Activated gamma-delta T cell treated with Interleukin-2 at 50 U/mL for 16 hours (primary cell): ENCODE measurements around the gene CMTM8.
"Not testable (repeated sequence)": the region's sequence is repeated elsewhere in the genome, so short reads cannot be mapped to it uniquely, and the experiment has no call there.

ENCODE experiments used
- DNase-seq: peaks from one replicate; pipeline ENCODE4 v3.0.0-alpha.2; 2020

CMTM8 gene

DNA sequence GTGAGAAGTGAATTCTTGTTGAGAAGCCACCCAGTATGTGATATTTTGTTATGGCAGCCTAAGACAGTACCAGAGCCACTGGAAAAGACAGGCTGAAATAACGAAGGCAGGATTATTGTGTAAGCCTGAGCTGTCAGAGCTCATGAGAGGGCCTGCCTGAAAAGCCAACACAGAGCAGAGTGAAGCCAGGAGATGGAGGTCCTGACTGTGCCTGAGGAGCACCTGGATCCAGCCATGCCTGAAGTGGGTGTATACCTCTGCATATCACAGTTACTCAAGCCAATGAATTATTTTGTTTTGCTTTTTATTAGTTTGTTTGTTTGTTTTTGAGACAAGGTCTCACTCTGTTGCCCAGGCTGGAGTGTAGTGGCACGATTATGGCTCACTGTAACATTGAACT, 149.0 kb downstream of the CMTM8 start:
- no peak for DNase-seq

DNA sequence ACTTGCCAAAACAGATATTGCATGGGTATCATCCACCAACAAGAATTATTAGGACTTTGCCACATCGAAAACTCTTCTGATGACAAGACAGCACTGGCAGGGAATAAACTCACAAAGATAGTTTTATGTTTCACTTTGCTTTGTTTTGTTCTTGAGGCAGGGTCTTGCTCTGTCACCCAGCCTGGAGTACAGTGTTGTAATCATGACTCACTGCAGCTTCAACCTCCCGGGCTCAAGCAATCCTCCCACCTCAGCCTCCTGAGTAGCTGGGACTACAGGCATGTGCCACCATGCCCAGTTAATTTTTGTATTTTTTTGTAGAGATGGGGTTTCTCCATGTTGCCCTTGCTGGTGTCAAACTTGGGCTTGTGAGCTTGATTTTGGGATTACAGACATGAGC, 151.1 kb downstream of the CMTM8 start:
- not testable (repeated sequence) for DNase-seq

DNA sequence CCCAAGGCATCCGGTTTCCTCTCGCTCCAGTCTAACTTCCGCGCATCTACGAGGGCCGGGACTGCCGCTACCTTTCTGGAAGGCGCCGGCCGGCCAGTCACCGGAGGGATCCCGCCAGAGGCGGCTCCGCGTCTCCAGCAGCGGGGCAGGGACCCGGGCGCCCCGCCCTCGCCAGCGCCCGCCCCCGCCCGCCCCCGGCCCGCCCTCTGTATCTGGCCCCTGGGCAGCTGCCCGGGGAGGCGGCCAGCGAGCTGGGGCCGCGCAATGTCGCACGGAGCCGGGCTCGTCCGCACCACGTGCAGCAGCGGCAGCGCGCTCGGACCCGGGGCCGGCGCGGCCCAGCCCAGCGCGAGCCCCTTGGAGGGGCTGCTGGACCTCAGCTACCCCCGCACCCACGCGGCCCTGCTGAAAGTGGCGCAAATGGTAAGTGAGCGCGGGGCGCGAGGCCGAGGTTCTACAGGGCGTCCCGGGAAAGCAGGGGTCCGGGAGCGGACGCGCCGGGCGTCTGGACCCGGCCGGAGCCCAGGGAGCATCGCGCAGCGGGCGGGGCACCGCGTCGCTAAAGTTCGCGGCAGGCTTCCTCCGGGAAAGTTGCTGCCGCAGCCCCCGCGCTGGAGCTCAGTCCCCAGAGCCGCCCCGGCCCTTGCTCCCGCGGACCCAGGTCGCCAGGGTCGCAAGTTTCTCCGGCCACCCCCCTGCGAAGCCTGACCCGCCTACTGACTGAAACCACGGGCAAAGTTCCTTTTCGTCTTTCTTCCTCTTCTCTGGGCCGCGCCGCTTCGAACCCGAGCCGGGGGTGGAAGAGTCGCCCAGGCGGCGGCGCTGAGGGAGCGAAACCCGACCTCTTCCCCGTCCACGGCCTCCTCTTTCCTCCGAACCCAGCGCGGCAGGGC, 153.4 kb downstream of the CMTM8 start, which contains the start of gene CMTM7:
TSS of gene CMTM7 (plus strand) at position 211 of the 893 bp plus-strand sequence. CDS start at position 265, 54 bp downstream.
- peak; percentile 50 for DNase-seq

DNA sequence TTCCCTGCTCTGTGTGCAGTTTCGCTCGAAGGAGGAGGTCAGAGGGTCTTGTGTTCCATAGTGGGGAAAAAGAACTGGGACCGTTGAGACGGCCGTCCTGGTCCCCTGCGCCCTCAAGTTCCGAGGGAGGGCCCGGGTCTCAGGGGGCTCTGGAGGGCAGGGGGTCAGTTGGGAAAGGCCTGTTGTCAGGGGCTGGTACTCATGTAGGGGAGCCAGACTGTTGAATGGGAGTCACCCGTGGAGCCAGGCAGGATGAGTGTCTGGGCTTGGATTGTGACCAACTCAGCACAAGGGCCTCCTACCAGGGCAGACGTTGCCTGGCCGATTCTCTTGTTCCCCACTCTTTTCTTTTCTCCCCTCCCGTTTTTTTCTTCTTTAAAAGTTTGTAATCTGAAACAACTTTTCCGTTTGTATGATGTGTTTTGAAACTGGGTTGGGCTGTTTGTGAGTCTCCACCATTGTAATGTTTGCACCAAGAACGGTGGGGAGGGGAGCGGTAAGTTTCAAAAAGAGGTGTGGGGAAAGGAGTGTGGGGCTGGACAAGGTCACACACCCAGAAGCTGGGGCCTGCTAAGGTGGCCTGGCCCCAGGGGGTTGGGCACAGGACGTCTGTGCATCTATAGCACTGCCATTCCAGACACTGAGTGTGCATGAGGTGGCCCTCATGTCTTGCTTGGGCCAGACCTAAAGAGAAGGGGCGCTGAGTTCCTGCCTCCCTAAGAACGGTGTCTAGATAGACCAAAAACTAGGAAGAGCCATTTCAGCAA, 154.2 kb downstream of the CMTM8 start:
- DNase-seq = no peak

DNA sequence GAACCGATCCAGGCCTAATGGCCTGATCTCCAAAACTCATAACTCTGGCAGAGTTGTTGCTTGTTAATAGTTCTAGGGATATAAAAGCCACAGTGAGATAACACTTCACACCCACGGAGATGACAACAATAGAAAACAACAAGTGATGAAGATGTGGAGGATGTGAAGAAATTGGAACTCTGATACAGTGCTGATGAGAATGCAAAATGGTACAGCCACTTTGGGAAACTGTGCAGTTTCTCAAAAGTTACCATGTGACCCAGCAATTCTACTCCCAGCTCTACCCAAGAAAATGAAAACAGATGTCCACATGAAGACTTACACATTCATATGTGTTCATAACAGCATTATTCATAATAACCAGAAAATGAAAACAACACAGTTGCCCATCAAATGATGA, 157.0 kb downstream of the CMTM8 start:
- no peak for DNase-seq

DNA sequence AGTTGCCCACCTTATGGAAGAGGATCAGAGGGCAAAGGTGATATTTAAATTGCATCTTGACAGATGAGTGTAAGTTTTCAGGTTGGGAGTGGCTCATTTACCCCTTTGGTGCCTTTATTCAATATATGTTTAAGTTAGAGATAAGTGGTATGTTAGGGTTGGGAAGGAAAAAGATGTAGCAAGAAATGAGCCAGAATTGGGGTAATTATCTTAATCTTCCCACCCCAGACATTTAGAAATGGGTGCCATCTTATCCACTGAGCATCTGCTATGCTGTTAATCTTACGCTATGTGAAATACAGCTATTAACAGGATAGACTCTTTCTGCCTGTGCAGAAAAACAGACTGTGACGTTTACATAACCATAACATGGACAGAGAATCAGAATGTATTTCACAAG, 159.5 kb downstream of the CMTM8 start:
- DNase-seq = no peak

DNA sequence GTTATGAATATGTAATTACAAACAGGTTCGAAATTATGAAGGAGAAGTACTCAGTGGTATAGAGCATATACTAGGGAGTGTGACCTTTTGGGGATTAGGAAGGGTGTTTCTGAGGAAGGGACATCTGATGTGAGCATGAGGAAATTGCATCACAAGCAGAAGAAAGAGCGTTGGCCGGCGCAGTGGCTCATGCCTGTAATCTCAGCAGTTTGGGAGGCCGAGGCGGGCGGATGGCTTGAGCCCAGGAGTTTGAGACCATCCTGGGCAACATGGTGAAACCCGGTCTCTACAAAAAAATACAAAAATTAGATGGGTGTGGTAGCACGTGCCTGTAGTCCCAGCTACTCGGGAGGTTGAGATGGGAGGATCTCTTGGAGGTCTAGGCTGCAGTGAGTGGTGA, 160.1 kb downstream of the CMTM8 start:
- no peak for DNase-seq

DNA sequence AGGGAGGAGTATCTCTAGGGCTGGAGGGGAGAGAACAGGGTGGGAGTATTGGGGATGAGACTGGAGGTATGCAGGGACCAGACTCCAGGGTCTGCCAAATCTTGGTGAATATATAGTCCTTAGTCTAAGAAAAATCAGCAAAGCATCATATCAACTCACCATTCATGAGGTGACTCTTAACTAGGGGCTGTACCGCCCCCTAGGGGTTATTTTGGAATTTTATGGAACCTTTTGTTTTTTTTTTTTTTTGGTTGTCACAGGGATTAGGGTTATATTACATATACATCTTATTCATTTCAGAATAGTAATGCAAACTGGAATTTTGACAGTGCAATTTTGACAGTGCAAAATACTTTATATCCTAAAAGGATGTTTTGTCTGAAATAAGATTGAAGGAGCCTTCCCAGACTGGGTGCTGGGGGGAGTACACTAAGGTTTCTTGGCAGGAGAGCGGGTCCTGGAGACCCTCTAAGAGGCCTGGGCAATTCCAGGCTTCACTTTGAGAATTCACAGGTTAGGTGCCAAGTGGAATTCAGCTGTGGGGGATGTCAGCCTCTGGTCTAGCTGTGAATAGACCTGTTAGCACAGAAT, 160.6 kb downstream of the CMTM8 start:
- DNase-seq = peak; percentile 47

DNA sequence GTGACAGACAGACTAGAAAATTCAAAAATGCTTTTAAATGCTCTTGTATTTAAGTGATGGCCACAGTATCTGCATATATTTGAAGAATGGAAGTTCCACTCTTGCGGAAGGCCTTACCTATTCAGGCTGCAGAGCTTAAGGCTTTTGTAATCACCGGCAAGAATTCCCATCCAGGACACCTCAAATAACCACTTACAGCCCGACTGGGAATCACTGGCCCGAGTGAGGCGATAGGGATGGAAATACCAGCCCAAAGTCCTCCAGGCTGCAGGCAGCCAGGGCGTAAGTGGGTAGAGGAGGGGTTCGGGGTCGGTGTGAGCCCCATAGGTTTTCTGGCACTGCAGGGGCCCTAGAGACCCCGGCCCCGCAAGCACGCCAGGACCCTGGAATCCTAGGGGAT, 162.6 kb downstream of the CMTM8 start:
- no peak for DNase-seq

DNA sequence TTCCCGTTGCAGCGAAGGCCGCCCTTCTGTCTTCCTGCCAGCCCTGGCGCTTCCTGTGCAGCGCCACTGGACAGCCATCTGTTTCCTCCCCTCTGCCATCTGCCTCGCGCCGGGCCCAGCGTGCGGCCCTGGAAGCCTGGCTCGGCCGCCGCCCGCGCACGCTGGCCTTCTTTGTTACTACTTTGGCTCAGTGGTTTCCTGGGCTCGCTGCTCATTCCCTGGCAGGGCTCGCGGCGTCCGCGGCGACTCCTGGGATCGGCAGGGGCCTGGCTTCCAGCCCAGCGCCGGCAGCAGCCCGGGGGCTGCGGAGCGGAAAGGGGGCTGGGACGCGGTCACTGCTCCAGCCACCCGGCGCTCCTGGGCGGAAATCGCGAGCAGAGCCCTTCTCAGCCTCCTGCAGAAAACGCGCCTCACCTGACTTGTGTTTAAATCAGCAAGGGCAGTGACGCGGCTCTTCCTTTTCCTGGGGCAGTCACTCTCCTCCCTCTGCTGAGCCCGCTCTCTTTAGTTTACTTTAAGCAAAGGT, 163.1 kb downstream of the CMTM8 start:
- DNase-seq = peak; percentile 61

DNA sequence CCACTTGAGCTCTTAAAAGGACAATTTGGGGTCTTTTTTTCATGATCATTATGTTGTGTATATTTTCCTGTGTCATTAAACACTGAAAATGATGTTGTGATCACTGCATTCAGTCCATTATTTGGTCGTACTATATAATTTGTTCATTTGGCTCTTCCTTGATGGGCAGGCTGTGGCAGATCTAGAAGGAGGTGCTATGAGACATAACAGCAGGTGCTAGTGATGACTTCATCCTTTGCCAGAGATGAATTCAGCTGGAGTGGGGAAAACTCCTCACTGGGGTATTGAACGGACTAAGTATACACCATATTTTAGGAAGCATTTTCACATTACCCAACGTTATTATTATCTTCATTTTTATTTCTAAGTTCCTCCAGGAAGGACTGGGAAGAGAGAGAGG, 165.2 kb downstream of the CMTM8 start:
- no peak for DNase-seq

DNA sequence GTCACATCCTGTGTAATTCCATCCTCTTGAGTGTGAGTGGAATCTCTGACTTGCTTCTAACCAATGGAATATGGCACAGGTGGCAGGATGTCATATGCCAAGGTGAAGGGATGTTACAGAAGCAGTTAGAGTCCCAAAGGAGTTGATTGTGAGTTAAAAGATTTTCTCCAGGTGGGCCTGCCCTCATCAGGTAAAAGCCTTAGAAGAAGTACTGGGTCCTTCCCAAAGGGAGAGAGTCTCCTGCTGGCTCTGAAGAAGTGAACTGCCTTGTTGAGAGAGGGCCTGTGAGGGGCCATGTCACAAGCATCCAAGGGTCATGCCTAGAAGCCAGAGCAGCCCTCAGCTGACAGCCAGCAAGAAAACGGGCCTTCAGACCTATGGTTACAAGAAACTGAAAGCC, 166.2 kb downstream of the CMTM8 start:
- DNase-seq = no peak

DNA sequence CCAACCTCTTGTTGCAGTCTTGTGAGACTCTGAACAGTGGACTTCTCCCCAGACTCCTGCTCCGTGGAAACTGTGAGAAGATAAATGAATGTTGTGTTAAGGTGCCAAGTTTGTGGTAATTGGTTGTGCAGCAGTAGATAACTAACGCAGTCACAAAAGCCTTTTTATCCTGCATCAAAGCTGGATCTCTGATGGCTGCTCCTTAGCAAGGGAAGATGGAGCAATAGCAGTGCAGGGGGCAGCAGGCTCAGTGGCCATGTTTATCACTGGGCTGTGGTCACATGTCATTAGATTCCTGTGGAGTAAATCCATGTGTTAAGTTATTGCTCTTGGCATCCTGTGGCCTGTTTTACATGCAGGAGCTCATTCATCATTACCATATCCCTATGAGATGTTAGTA, 166.7 kb downstream of the CMTM8 start:
- no peak for DNase-seq

DNA sequence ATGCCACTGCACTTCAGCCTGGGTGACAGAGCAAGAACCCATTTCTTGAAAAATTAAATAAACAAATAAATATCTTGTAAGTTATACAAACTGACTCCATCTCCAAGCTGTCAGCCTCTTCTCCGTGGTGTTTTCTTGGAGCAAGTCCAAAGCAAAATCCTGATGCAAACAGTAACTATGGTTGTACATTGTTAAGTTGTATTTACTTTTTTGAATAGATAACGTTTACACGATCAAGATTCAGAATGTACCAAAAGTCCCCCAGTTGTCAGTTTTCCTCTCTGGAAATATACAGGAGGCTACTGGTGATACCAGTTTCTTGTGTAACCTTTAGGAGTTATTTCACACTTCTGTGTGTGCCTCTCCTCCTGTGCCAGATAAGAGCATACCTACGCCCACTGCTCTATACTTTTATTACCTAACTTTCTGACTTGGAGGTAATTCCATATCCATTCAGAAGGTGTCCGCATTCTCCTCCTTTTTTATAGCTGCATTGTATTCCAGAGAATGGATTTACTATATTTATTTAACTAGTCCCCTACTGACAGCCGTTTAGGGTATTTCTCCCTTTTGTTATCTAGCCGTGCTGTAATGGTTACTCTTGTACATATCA, 167.3 kb downstream of the CMTM8 start:
- no peak for DNase-seq

DNA sequence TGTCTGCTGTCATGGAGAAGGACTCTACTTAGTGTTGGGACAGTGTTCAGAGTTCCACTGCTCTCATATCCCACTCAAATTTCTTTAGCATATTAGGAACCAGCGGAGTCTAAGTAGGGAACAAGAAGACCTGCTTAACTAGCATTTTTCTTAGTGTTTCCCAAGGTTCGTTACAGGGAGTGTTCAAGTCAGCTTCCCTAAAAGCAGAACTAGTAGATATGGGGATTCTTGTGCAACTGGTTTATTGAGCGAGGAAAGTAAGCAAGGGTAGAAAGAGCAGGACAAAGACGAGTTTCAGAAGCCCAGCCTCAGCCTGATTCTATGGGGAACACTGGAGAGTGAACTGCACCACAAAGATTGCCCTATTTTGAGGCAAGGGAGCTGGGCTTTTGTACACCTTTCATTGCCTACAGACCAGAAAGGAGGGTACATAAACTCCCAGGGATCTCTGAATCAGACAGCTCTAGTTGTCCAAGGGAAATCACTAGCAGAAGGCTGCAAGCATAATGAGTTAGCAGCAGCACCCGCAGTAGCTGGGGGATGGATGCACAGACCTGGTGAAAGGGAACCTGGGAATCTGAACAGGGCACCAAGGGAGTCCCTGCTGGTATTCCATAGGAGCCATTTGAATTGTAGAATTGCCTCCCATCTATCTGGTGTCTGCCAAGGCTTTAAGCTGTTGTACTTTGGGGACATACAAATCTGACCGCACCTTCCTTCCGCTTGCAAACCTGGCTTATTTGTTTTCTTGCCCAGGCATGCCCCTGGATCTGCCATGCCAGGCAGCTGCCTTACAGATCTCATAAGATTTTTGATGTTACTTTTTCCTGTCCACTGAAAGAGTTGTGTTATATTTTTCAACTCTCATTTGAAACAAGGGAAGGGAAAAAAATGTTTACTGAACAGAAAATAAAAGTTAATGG, 168.3 kb downstream of the CMTM8 start:
- no peak for DNase-seq

DNA sequence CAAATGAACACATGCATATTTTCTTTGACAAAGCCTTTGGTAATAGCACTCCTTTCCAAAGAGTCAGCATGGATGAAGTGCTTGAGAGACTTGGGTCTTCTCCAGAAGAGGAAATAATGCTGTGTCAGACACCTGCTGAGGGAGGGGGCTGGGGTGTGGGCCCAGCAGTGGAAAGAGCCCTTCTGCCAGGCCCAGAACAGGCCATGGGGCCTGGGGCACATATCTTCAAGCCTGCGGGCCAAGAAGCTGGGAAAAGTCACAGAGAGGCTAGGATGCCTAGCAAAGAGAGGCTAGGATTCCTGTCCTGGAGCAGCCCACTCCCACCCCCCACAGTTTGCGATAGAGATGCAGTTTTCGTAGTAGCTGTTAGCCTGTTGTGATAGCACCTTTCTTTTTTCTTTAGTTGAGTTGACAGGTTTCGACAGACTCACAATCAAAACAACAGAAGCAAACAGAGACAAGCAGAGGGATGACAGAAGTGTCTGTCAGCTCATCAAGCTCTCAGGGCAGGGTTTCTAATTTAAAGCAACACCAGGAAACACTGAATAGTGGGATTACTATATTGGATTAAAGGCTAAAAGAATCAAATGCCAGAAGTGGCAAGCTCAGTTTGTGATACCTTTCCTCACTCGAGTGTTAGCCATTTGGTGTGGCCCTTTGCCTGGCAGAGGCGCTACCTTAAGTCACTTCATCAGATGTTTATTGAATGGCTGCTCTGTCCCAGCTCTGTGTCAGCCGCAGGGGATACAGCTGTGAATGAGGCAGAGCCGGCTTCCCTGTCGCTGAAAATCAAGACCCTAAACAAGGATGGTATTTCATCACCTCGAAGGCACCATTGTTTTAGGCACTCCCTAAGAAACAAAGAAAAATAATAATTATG, 172.1 kb downstream of the CMTM8 start:
- no peak for DNase-seq

DNA sequence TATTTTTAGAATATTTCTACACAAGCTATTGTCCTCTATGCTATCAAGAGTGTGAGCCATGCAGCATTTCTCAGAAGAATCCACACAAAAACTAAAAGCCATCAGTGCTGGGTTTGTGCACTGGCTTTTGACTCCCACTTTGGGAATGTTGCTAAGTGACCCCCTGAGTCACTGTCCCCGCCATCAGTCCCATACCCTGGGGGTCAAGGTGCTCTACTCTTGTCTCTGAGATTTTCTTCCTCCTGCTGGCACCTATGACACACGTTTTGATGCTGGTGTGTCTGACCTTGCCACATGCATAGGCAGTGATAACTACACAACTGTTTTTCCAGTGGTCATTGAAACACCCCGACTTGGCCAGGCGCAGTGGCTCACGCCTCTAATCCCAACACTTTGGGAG, 173.0 kb downstream of the CMTM8 start:
- DNase-seq = no peak

DNA sequence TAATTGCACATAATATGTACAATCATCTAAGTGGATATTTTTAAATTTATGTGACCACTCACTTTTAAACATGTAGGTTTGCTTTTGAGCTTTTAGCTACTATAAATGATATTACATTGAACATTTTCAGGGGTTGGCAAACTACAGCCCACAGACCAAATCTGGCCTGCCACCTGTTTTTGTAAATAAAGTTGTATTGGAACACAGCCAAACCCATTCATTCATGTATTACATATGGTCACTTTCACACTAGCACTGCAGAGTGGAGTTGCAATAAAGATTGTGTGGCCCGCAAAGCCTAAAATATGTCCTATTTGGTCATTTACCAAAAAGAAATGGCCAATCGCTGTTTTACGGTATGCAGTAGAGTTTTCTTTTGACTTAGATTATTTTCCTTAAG, 174.4 kb downstream of the CMTM8 start:
- DNase-seq = no peak

DNA sequence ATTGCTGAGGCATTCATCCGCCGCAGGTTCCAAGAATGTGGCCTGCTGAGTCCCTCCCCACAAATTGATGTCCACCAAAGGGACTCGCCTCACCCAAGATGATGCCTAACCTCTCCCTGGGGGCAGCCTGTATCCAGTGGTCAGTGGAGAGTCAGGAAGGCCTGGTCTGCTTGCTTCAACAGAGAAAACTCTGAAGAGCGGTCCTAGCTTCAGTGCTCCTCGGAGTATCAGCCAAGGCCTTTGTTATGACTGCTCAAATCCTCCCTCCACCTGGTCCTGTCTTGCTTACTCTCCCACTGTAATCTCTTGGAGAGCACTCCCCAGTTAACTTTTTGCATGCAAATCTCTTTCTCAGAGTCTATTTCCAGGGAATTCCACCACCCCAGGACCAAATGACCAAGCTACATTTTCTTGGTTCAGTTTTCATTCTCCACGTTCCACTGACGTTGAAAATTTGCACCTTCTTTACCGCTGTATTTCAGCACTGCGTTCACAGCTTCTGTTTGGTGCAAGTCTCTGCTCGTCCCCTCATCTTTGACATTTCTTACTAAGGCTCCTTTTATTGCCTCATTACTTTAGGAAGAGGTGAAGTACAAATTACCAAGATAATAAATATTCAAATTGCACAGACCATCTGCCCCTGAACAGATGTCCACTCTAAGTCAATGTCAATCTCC, 175.5 kb downstream of the CMTM8 start:
- no peak for DNase-seq

DNA sequence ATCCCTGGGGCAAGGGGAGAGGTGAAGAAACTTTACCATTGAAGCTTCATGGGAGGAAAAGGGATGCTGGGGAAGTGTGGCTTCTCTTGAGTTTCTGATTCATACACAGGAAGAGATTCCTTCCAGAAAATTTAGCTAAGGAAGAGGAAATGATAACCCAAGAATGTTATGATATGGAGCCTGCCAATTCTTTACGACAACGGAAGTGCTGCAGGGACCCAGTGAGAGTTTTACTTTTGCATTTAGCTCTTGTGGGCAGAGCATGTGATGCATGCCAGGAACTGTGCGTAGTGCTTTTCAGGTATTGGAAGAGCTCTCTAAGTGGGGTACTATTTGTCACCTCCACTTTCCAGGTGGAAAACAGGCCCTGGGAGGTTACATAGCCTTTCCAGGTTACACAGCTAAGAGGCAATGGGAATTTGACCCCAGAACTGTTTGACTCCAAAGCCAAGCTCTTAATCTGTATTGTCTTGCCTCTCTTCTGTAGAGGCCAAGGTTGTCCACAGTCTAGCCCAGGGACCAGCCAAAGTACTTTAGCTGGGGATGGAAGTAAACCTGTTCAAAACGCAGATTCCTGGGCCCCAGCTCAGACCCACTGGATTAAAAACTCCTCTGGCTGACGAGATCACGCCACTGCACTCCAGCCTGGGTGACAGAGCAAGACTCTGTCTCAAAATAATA, 176.2 kb downstream of the CMTM8 start:
- peak; percentile 34 for DNase-seq
